ENCODE measurements around the gene CACNA1F.

DNA sequence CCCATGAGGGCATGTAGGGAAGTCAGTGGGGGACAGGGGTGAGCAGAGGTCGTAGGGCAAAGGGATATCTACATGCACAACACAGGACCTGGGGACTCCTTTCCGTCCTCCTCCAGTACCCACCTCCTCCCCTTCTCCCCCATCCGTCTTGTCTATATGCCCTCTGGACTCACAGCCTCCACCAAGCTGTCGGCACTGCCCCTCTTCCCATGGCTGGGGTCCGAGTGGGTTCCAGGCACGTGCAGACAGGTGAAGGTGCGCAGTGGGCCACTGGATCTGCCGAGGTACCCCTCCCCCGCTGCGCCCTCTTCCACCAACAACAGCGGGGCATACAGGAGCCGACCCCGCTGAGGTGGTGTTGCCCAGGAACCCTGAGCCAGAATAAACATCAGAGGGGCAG, 27.7 kb downstream of the CACNA1F start:
- TF ChIP-seq, protein P1, sequence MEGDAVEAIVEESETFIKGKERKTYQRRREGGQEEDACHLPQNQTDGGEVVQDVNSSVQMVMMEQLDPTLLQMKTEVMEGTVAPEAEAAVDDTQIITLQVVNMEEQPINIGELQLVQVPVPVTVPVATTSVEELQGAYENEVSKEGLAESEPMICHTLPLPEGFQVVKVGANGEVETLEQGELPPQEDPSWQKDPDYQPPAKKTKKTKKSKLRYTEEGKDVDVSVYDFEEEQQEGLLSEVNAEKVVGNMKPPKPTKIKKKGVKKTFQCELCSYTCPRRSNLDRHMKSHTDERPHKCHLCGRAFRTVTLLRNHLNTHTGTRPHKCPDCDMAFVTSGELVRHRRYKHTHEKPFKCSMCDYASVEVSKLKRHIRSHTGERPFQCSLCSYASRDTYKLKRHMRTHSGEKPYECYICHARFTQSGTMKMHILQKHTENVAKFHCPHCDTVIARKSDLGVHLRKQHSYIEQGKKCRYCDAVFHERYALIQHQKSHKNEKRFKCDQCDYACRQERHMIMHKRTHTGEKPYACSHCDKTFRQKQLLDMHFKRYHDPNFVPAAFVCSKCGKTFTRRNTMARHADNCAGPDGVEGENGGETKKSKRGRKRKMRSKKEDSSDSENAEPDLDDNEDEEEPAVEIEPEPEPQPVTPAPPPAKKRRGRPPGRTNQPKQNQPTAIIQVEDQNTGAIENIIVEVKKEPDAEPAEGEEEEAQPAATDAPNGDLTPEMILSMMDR (IDR thresholded peaks at IDR 0.05): no peak
- no peak for TF ChIP-seq POLR2A (IDR thresholded peaks at IDR 0.05)

Data from suprapubic skin (tissue), 3 donors.